ENCODE measurements around the gene CLIC1.

The CLIC1 gene

DNA sequence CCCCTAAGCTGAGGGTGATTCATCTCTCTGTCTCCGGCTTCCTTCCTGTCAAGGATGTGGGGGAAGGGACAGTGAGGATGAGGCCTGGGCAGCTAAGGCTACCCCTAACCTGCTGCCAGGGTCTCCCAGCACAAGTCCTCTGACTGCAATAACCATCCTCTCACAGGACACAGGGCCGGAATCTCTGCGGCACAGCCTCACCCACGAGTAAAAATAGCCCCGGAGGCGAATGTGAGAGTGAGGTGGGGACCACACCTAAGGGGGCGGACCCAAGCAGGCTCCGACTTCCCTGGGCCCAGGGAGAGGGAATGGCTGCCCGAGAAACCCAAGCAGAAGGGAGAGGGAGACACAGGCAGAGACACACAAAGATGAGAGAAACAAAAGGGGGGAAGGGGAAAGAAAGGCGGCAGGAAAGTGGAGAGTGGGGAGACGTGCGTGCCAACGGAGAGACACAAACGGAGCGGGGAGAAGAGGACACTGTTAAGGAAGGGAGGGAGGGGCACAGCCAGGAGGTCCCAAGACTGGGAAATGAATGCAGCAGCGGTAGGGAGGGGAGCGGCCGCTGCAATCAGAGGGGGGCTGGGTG, 1.4 kb downstream of the CLIC1 start:
- Mint-ChIP-seq H3K27me3 (no peaks in the 10 kb centered on the region), H3K27ac (peak overlapping the region; percentile 94), H3K9me3 (no peaks in the 10 kb centered on the region), H3K4me1 (peaks cover 72% of the 10 kb centered on the region), H3K4me3 (peak overlapping the region; percentile 95 to 97)
- DNase-seq (peak; percentile 36 to 71), ATAC-seq (peak; percentile 55)

DNA sequence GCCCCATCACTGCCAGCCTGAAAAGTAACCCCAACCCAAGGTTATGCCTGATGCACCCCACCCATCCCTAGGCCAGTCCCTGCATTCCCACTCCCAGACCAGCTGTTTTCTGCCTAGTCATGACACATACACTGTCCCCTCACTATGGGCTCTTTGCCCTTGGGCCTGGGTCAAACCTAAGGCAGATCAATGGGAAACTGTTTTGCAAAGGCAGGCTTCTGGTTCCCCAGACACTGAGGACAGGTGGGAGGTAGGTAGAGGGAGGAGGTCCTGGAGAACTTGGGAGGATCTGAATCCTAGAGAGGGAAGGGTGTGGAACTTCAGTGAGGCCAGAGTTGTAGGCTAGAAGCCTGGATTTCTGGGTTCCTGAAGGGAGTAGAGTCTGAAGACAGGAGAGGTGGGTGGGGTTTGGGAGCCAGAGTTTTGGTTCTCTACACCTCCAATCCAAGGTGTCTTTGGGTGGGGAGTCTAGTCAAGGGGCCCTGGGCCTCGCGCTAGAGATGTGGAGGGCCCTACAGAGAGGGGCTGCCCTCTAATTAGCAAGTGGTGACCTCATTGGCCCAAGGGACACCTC, 2.0 kb downstream of the CLIC1 start:
- no peak for DNase-seq
- Mint-ChIP-seq H3K4me1 (peaks cover 72% of the 10 kb centered on the region), H3K4me3 (peak overlapping the region; percentile 95 to 97), H3K27me3 (no peaks in the 10 kb centered on the region), H3K27ac (peak overlapping the region; percentile 69 to 86), H3K9me3 (no peaks in the 10 kb centered on the region)
- no peak for ATAC-seq

DNA sequence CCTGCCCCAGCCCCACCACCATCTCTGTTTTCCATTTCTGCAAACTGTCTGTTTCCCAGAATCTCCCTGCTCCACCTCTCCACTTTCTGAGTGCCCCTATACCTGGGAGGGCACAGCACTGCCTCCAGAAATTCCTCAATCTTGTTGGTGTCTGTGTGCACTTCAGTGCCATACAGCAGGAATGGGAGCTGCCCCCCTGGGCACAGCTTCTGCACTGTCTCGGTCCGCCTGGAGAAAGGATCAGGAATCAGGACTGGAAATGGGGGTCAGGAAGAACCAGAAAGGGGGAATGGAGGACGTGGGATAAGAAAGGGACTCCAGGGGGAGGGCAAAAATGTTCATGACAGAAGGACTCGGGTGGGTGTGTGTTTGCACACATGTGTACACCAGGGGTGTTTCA, 2.6 kb downstream of the CLIC1 start:
- Mint-ChIP-seq H3K27ac (peak overlapping the region; percentile 35 to 74), H3K27me3 (no peaks in the 10 kb centered on the region), H3K4me1 (peaks cover 72% of the 10 kb centered on the region), H3K9me3 (no peaks in the 10 kb centered on the region), H3K4me3 (peak overlapping the region; percentile 50 to 95)
- no peak for ATAC-seq
- DNase-seq, result no peak

DNA sequence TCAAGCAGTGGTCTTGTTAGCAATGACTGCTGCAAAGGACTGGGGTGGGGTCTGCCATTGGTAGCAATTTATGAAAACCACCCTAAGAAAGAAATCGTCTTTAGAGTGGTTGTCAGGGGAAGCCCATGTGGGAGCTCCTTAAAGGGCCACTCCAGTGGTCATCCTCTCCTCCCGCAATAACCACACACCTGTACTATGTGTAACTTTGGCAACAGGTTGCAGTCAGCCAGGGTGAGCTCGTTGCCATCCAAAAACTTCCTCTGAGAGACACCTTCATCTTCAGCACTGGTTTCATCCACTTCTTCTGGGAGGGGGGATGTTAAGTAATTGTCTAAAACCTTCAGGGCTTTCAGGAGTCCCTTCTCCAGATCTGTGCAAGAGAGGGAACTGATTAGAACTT, 4.3 kb downstream of the CLIC1 start:
- H3K27me3 Mint-ChIP-seq, result no peaks in the 10 kb centered on the region
- no peak for DNase-seq

GRCh38 chr6:31730631-31731086, 5.7 kb downstream of the CLIC1 start:
- DNase-seq, result no peak
- Mint-ChIP-seq H3K4me1 (peaks cover 81% of the 10 kb centered on the region), H3K27me3 (no peaks in the 10 kb centered on the region), H3K4me3 (peak overlapping the region; percentile 89), H3K9me3 (no peaks in the 10 kb centered on the region), H3K27ac (peak overlapping the region in 1 of 2 donors; percentile 42)
- ATAC-seq, result no peak

More for the DNA sequence above, 4.3 kb downstream of the CLIC1 start:
- H3K4me1 Mint-ChIP-seq, result peaks cover 72% of the 10 kb centered on the region
- H3K4me3 Mint-ChIP-seq, result no peak overlapping the region
- H3K9me3 Mint-ChIP-seq, result no peaks in the 10 kb centered on the region
- ATAC-seq, result no peak
- H3K27ac Mint-ChIP-seq, result no peak overlapping the region

DNA sequence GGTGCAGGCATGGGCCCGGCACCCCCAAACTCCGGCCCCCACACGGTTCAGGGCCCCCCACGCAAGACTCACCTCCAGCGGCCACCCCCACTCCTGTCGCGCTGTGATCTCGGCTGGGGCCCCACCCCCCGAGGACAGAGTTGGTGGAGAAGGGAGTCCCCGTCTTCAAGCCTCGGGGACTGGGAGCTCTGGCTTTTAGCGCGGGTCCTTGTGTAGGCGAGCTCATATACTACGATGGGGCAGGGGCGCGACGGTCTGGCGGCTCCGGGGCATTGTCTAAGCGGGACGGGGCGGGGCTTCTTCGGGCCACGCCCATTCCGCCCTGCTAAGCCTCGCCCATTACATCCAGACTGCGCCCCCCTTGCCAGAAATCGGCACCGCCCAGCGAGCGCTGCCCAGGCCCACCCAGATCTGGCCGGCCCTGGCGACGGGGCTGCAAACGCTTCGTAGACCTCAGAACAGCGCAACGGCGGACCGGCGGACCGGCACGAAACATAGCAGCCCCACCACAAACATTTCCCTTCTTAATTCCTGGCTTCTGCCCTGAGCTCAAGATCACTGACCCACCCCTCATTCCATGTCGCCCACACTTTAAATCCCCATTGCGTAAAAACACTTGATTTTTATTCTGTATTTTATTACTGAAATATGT, 6.2 kb downstream of the CLIC1 start:
- DNase-seq, result peak; percentile 70 to 74
- peaks cover 82% of the 10 kb centered on the region for H3K4me1 Mint-ChIP-seq
- peak; percentile 71 for ATAC-seq
- H3K9me3 Mint-ChIP-seq, result no peaks in the 10 kb centered on the region
- H3K27me3 Mint-ChIP-seq, result no peaks in the 10 kb centered on the region
- peak overlapping the region; percentile 64 to 69 for H3K27ac Mint-ChIP-seq
- peak overlapping the region; percentile 89 for H3K4me3 Mint-ChIP-seq

DNA sequence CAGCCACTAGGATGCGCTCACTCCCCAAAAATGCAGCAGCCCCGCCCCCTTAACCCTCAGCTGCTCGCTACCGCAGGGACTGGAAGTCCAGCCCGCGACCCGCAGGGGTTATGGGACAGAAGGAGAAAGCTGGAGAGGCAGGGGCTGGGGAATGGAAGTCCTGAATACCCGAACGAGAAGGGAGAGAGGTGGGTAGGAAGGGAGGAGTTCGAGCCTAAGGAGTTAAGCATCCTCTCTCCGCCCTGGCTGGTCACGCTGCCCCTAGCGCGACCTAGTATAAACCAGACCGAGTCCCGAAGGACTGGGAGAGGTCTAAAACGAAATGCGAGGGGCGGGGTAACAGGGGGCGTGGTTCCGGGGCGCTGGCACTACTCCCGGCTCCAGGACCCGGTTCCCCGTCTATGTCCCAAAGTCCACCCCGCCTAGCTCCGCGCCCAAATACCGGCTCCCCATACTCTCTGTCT, 6.8 kb downstream of the CLIC1 start:
- ATAC-seq (peak; percentile 83), DNase-seq (peak; percentile 77 to 79)
- H3K27me3 Mint-ChIP-seq, result no peaks in the 10 kb centered on the region
- peak overlapping the region; percentile 89 for H3K4me3 Mint-ChIP-seq
- H3K27ac Mint-ChIP-seq, result peak overlapping the region; percentile 45 to 47
- no peaks in the 10 kb centered on the region for H3K9me3 Mint-ChIP-seq
- peaks cover 81% of the 10 kb centered on the region for H3K4me1 Mint-ChIP-seq

DNA sequence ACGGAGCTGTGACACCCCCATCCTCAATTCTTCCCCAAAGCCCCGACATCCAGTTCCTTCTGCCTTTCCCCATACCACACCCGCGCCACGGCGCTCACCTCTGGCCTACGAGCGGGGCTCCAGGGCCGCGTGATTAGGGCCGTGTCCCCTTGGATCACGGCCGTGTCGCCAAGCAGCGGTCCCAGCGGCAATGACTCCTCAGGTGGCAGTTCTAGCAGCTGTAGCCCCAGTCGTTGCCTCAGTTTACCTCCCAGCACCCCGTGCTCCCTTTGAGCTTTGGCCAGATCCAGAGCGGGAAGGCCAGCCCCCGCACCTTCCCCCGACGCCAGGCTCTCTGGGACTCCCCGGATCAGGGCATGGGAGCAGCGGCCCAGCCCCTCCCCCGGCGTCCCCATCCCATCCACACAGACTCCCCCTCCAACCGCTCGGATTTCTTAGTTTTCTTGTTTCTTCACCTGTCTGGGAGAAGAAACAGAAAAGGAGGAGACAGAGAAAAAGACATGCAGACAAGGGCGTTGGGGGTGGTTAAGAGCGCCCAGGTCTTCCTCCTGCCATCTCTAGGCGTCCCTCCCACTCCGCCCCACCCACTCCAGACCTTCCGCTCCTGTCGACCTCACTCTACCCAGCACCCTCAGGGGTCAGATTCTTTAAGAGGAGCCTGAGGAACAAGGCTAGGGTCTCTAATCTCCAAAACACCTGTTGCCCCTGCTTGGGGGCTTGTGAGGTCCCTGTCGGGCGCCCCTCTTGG, 7.4 kb downstream of the CLIC1 start, which contains the start of gene DDAH2:
DDAH2 (minus strand) TSS at position 533 of the 748 bp plus-strand sequence; CDS start at position 395, 138 bp downstream.
- Mint-ChIP-seq H3K27me3 (no peaks in the 10 kb centered on the region), H3K4me1 (peaks cover 76% of the 10 kb centered on the region), H3K27ac (peak within 1 kb of the TSS; percentile 64 to 69), H3K9me3 (no peaks in the 10 kb centered on the region), H3K4me3 (peak within 1 kb of the TSS; percentile 89)
- ATAC-seq, result peak; percentile 43
- DNase-seq, result no peak

- H3K27ac Mint-ChIP-seq, result no peak overlapping the region
- no peaks in the 10 kb centered on the region for H3K27me3 Mint-ChIP-seq
- no peaks in the 10 kb centered on the region for H3K9me3 Mint-ChIP-seq
- DNase-seq (no peak), ATAC-seq (no peak)
- H3K4me1 Mint-ChIP-seq, result peaks cover 76% of the 10 kb centered on the region
- H3K4me3 Mint-ChIP-seq, result peak overlapping the region in 1 of 2 donors; percentile 89
Measured at GRCh38 chr6:31727717-31728671, 8.3 kb downstream of the CLIC1 start.

DNA sequence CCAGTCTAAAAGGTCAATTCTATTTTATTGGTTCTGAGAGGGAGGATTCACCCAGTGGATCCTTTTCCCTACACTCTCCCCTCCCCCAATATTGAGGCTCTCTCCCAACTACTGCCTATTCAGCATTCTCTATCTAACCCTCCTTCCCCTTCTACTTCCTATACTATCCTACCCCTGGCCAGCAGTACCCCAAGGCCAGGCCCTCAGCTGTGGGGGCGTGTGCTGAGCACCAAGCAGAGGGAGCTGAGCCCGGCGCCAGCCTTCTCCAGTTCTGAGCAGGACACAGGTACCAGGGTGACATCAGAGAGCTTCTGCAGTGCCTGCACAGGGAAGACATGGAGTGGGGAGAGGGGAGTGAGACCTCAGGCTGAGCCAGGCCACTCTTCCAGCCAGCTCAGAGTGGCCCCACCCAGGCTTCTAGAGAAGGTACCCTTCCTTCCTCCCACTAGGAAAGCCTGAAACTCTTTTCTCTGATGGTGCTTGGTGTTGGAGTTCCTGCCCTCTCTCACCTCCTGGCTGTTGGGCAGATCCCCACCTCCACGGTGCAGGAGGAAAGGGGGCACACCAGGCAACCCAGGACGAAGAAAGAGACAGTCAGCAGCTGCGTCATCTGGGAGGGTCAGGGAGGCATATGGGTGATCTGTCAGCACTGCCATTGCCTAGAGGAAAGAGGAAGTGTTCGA, 9.2 kb downstream of the CLIC1 start:
- no peak for ATAC-seq
- Mint-ChIP-seq H3K4me1 (peaks cover 74% of the 10 kb centered on the region), H3K27me3 (no peaks in the 10 kb centered on the region), H3K4me3 (peak overlapping the region in 1 of 2 donors; percentile 15), H3K9me3 (no peaks in the 10 kb centered on the region), H3K27ac (no peak overlapping the region)
- DNase-seq, result no peak

DNA sequence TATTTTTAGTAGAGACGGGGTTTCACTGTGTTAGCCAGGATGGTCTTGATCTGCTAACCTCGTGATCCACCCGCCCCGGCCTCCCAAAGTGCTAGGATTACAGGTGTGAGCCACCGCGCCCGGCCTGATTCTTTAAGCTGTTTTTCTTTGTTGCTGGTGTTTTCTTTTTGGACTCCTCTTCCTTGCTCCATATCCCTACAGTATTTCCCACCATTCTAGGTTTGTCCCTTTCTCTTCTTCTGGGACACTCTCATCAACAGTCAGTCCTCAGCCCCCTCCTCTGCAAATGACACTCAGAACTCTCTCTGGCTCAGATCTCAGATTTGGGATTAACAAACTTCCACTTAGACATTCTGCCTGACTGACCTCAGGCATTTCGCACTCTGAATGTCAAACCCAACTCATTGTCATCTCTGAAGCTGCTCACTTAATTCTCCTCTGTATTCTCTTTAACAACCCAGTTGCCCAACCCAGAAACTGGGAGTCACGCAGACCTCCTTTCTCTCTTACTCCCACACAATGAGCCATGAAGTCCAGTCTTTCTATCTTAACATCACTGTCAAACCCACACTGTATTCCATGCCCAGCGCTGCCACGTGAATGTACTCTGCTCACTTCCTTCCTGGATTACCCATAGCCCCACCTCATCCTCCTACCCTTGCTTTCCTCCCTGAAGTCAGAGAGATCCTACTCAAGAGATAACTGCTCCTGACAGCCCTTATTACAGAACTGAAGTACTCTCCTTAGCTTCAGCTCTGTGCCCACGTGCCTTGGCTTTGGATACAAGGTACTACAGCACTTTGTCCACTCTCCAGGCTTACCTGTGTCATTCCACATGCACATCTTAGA, 10.6 kb downstream of the CLIC1 start:
- Mint-ChIP-seq H3K27me3 (no peaks in the 10 kb centered on the region), H3K27ac (peak overlapping the region in 1 of 2 donors; percentile 6), H3K4me3 (no peak overlapping the region), H3K9me3 (no peaks in the 10 kb centered on the region), H3K4me1 (peaks cover 63% of the 10 kb centered on the region)
- ATAC-seq, result no peak
- no peak for DNase-seq

GRCh38 chr6:31723980-31724691, 12.2 kb downstream of the CLIC1 start:
- DNase-seq (no peak), ATAC-seq (no peak)
- peak overlapping the region in 1 of 2 donors; percentile 30 for H3K4me3 Mint-ChIP-seq
- H3K9me3 Mint-ChIP-seq, result no peaks in the 10 kb centered on the region
- peaks cover 47% of the 10 kb centered on the region for H3K4me1 Mint-ChIP-seq
- no peak overlapping the region for H3K27ac Mint-ChIP-seq
- no peaks in the 10 kb centered on the region for H3K27me3 Mint-ChIP-seq

Measured in stimulated activated naive CD8-positive, alpha-beta T cell treated with anti-CD3 and anti-CD28 coated beads, Interleukin-15, amount 100 ng/mL, for 72 hours (primary cell).